ENCODE results near the gene ZNF516. TPM values are rescaled to one million over a fixed set of nuclear protein-coding genes. Genes with fewer than 3 reads are reported as not detected.
A peak's percentile ranks its signal among the peaks of the same experiment; 100 is the strongest.

Gene ZNF516
- total RNA-seq, 4 donors from 2014 or later = 20.5 to 55.4 (median 22.4) TPM

DNA sequence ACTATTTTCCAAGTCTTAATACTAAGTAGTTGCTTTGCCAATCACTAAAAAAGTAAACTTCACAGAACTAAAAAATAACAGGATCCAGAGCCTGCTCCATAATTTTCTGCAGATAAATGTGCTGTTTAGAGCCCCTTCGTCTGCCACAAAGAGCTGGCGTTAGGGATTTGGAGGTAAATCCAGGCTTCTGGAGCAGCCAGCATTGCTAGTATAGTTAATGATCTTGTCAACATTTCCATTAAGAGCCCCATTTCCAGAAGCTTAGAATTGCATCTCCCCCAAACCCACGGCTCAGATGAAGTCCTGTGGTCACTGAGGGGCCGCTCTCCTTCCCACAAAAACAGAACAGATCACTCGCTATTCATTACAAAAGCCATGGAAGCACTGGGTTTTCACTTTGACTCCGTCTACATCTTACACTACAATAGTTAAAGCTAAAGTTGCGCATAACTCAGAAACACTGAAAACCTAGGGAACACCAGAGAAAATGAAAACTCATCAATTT lies 41.9 kb downstream of the ZNF516 start:
- peak in 1 of 2 donors; percentile 12 for DNase-seq (ENCODE audit: low spot score in 2 of 2)
- H3K27ac ChIP-seq = no peak overlapping the region

GRCh38 chr18:76452357-76452756 lies 42.7 kb downstream of the ZNF516 start:
- no peak overlapping the region for H3K27ac ChIP-seq
- no peak overlapping the region for H3K4me3 ChIP-seq
- no peaks in the 10 kb centered on the region for H3K36me3 ChIP-seq
- TF ChIP-seq POLR2AphosphoS5 (IDR thresholded peaks at IDR 0.05) (no peak), POLR2A (IDR thresholded peaks at IDR 0.05) (no peak), EP300 (IDR thresholded peaks at IDR 0.05) (no peak)
- TF ChIP-seq, protein P1, sequence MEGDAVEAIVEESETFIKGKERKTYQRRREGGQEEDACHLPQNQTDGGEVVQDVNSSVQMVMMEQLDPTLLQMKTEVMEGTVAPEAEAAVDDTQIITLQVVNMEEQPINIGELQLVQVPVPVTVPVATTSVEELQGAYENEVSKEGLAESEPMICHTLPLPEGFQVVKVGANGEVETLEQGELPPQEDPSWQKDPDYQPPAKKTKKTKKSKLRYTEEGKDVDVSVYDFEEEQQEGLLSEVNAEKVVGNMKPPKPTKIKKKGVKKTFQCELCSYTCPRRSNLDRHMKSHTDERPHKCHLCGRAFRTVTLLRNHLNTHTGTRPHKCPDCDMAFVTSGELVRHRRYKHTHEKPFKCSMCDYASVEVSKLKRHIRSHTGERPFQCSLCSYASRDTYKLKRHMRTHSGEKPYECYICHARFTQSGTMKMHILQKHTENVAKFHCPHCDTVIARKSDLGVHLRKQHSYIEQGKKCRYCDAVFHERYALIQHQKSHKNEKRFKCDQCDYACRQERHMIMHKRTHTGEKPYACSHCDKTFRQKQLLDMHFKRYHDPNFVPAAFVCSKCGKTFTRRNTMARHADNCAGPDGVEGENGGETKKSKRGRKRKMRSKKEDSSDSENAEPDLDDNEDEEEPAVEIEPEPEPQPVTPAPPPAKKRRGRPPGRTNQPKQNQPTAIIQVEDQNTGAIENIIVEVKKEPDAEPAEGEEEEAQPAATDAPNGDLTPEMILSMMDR (IDR thresholded peaks at IDR 0.05) = no peak
- 78% methylated on average over 8 of the region's 8 CpGs for WGBS
- peak in 1 of 2 donors; percentile 11 for DNase-seq (ENCODE audit: low spot score in 2 of 2)
- peaks cover 47% of the 10 kb centered on the region for H3K4me1 ChIP-seq
- H3K27me3 ChIP-seq = no peaks in the 10 kb centered on the region
- H3K9me3 ChIP-seq = no peaks in the 10 kb centered on the region

More for the DNA sequence above, 41.9 kb downstream of the ZNF516 start:
- Histone ChIP-seq H3K4me3 (no peak overlapping the region), H3K4me1 (peaks cover 40% of the 10 kb centered on the region), H3K36me3 (no peaks in the 10 kb centered on the region), H3K27me3 (no peaks in the 10 kb centered on the region), H3K9me3 (no peaks in the 10 kb centered on the region)
- WGBS = 85% methylated on average over 7 of the region's 7 CpGs
- TF ChIP-seq POLR2A (IDR thresholded peaks at IDR 0.05) (no peak), POLR2AphosphoS5 (IDR thresholded peaks at IDR 0.05) (no peak)

GRCh38 chr18:76451396-76452331 lies 43.4 kb downstream of the ZNF516 start:
- H3K4me1 ChIP-seq = peaks cover 54% of the 10 kb centered on the region
- H3K27me3 ChIP-seq = no peaks in the 10 kb centered on the region
- no peaks in the 10 kb centered on the region for H3K9me3 ChIP-seq
- peak overlapping the region; percentile 59 for H3K4me3 ChIP-seq
- WGBS = 38% methylated on average over 28 of the region's 28 CpGs
- H3K36me3 ChIP-seq = no peaks in the 10 kb centered on the region
- H3K27ac ChIP-seq = peak overlapping the region; percentile 88
- TF ChIP-seq, protein P1 (IDR thresholded peaks at IDR 0.05) = no peak
- peak in 1 of 2 donors; percentile 15 for TF ChIP-seq POLR2A (IDR thresholded peaks at IDR 0.05)
- peak in 1 of 2 donors; percentile 66 for DNase-seq (ENCODE audit: low spot score in 2 of 2)

- Histone ChIP-seq H3K36me3 (no peaks in the 10 kb centered on the region), H3K27ac (peak overlapping the region; percentile 88), H3K4me1 (peaks cover 64% of the 10 kb centered on the region), H3K9me3 (no peaks in the 10 kb centered on the region), H3K27me3 (no peaks in the 10 kb centered on the region), H3K4me3 (peak overlapping the region; percentile 59)
- TF ChIP-seq EP300 (IDR thresholded peaks at IDR 0.05) = no peak
- TF ChIP-seq, protein P1 (IDR thresholded peaks at IDR 0.05) = no peak
- no peak for TF ChIP-seq POLR2A (IDR thresholded peaks at IDR 0.05)
- TF ChIP-seq POLR2AphosphoS5 (IDR thresholded peaks at IDR 0.05) = no peak
- DNase-seq (ENCODE audit: low spot score in 2 of 2) = peak; percentile 76 to 87
- 4% methylated on average over 35 of the region's 35 CpGs for WGBS
Measured at GRCh38 chr18:76450452-76451395, 44.3 kb downstream of the ZNF516 start.

DNA sequence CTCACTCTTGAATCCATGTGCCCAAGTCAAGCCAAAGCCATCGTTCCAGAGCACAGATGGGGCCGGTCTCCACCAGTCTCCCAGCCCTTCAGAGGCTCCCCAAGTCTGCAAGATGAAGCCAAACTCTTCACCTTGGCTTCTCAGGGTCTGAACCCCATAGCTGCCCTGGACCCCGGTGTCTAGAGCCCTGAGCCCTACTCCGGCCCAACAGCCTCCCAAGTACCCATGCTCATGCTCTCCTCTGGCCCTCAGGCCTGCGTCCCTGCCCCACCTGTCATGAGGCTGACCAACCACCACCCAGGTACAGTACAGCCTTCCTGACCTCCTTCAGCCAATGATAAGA lies 46.0 kb downstream of the ZNF516 start:
- Histone ChIP-seq H3K36me3 (no peaks in the 10 kb centered on the region), H3K9me3 (no peaks in the 10 kb centered on the region), H3K27ac (no peak overlapping the region), H3K27me3 (no peaks in the 10 kb centered on the region), H3K4me3 (no peak overlapping the region), H3K4me1 (peaks cover 79% of the 10 kb centered on the region)
- DNase-seq (ENCODE audit: low spot score in 2 of 2) = peak; percentile 59 to 76
- 90% methylated on average over 5 of the region's 5 CpGs for WGBS
- TF ChIP-seq, protein P1 (IDR thresholded peaks at IDR 0.05) = no peak
- TF ChIP-seq POLR2AphosphoS5 (IDR thresholded peaks at IDR 0.05) (no peak), EP300 (IDR thresholded peaks at IDR 0.05) (no peak)
